Vagina (tissue), 2 donors: Measurements from ENCODE around the gene HEATR3.

Experiments used
- CTCF ChIP-seq, 3 experiments: fragments of 450-650 bp in 2 of 3; fragments of 200-600 bp in 1 of 3; sonication (generic) in 1 of 3; IDR thresholded peaks; one replicate each; pipeline ENCODE4 v1.5.1; 2017 to 2019; ENCODE audit warnings: antibody characterized with exemption in 3 of 3, mild to moderate bottlenecking in 2 of 3, moderate library complexity in 2 of 3
- POLR2A ChIP-seq, 2 donors: fragments of 450-650 bp; IDR thresholded peaks; one replicate each; pipeline ENCODE4 v1.6.1; 2017; ENCODE audit warnings: antibody characterized with exemption in 2 of 2, mild to moderate bottlenecking in 2 of 2, moderate library complexity in 2 of 2

GRCh38 chr16:50136399-50136798, 70.6 kb downstream of the HEATR3 start:
- TF ChIP-seq CTCF (IDR thresholded peaks at IDR 0.05) = no peak
- TF ChIP-seq POLR2A (IDR thresholded peaks at IDR 0.05) = no peak
